Tibial nerve (tissue), 4 donors: ENCODE results near the gene ARID4B. TPM values are rescaled to one million over a fixed set of nuclear protein-coding genes. Genes with fewer than 3 reads are reported as not detected.
"Not testable (repeated sequence)": the region's sequence is repeated elsewhere in the genome, so short reads cannot be mapped to it uniquely, and the experiment has no call there.

Experiments used
- DNase-seq, 2 donors: peaks; one replicate each; pipeline ENCODE4 v3.0.0-alpha.2; 2019; ENCODE audit warnings: low spot score in 2 of 2
- H3K27ac ChIP-seq, 4 donors: fragments of 200-600 bp; sonication (generic) in 3 of 4; one replicate each; pipeline ENCODE4 v1.5.1; 2017 to 2019; ENCODE audit warnings: mild to moderate bottlenecking in 1 of 4
- H3K27me3 ChIP-seq, 2 donors: fragments of 200-600 bp; sonication (generic) in 1 of 2; one replicate each; pipeline versions ENCODE4 v1.5.1 to v1.6.0; 2017 to 2019
- H3K36me3 ChIP-seq, 3 donors: fragments of 200-600 bp; sonication (generic); one replicate each; pipeline ENCODE4 v1.5.1; 2018 to 2019
- H3K4me1 ChIP-seq, 4 donors: fragments of 200-600 bp; sonication (generic) in 3 of 4; one replicate each; pipeline ENCODE4 v1.5.1; 2017 to 2019
- H3K4me3 ChIP-seq, 4 donors: fragments of 200-600 bp; sonication (generic) in 3 of 4; one replicate each; pipeline ENCODE4 v1.5.1; 2017 to 2019; ENCODE audit warnings: mild to moderate bottlenecking in 1 of 4, moderate library complexity in 1 of 4
- H3K9me3 ChIP-seq, 4 donors: fragments of 200-600 bp; sonication (generic) in 3 of 4; one replicate each; pipeline ENCODE4 v1.5.1; 2017 to 2019
- CTCF ChIP-seq, 5 experiments: fragments of 200-600 bp in 3 of 5; fragments of 450-650 bp in 2 of 5; sonication (generic) in 3 of 5; IDR thresholded peaks; one replicate each; pipeline ENCODE4 v1.5.1; 2016 to 2019; ENCODE audit warnings: antibody characterized with exemption in 5 of 5, mild to moderate bottlenecking in 3 of 5, moderate library complexity in 2 of 5
- EP300 ChIP-seq, 2 donors: sonication (generic); formaldehyde crosslinking; IDR thresholded peaks; one replicate each; pipeline ENCODE4 v1.6.1; 2017; ENCODE audit warnings: antibody characterized with exemption in 2 of 2, mild to moderate bottlenecking in 1 of 2
- POLR2A ChIP-seq, 2 donors: fragments of 450-650 bp; IDR thresholded peaks; one replicate each; pipeline ENCODE4 v1.6.1; 2017; ENCODE audit warnings: antibody characterized with exemption in 2 of 2, mild to moderate bottlenecking in 2 of 2, moderate library complexity in 2 of 2
- WGBS, 2 donors: methylation state at CpG; one replicate each; pipeline ENCODE4 v1.1.5; 2018; 5-methylcytosine and 5-hydroxymethylcytosine counted together
- total RNA-seq, 4 donors: library from RNA; depleted of rRNA; stranded (reverse); fragments of >200 nt; gene quantifications; one replicate each; pipeline ENCODE4 v1.1.0, GENCODE V29; 2016

Gene ARID4B
- total RNA-seq, 4 donors from 2014 or later = 41.6 to 58.8 (median 46.8) TPM

GRCh38 chr1:235315735-235316134 is 12.2 kb downstream of the ARID4B start:
- Histone ChIP-seq H3K4me3 (no peak overlapping the region), H3K36me3 (peaks cover 0 to 13% (median 0%) of the 10 kb centered on the region in 3 donors), H3K27me3 (no peaks in the 10 kb centered on the region), H3K27ac (no peak overlapping the region), H3K9me3 (no peaks in the 10 kb centered on the region), H3K4me1 (peaks cover 0 to 55% (median 6%) of the 10 kb centered on the region in 4 donors)
- WGBS, 2 donors = 95 to 97% methylated on average over 4 of the region's 4 CpGs
- TF ChIP-seq CTCF (IDR thresholded peaks at IDR 0.05) = no peak
- TF ChIP-seq POLR2A (IDR thresholded peaks at IDR 0.05) = no peak
- no peak for TF ChIP-seq EP300 (IDR thresholded peaks at IDR 0.05)
- DNase-seq = no peak

- Histone ChIP-seq H3K4me1 (peaks cover 0 to 58% (median 6%) of the 10 kb centered on the region in 4 donors), H3K36me3 (peaks cover 0 to 13% (median 0%) of the 10 kb centered on the region in 3 donors), H3K4me3 (no peak overlapping the region), H3K27me3 (no peaks in the 10 kb centered on the region), H3K27ac (no peak overlapping the region), H3K9me3 (no peaks in the 10 kb centered on the region)
- WGBS, 2 donors = 96 to 100% methylated on average over 5 of the region's 5 CpGs
- TF ChIP-seq CTCF (IDR thresholded peaks at IDR 0.05) (no peak), POLR2A (IDR thresholded peaks at IDR 0.05) (no peak), EP300 (IDR thresholded peaks at IDR 0.05) (no peak)
- DNase-seq = no peak
Observed at GRCh38 chr1:235315173-235315572, 12.8 kb downstream of the ARID4B start.

GRCh38 chr1:235313931-235314678 is 13.9 kb downstream of the ARID4B start:
- DNase-seq = no peak
- Histone ChIP-seq H3K4me3 (no peak overlapping the region), H3K36me3 (peaks cover 0 to 8% (median 0%) of the 10 kb centered on the region in 3 donors), H3K9me3 (no peaks in the 10 kb centered on the region), H3K27ac (no peak overlapping the region), H3K4me1 (peaks cover 0 to 54% (median 6%) of the 10 kb centered on the region in 4 donors), H3K27me3 (no peaks in the 10 kb centered on the region)
- 28 to 37% methylated on average over 4 of the region's 4 CpGs for WGBS, 2 donors
- no peak for TF ChIP-seq POLR2A (IDR thresholded peaks at IDR 0.05)
- no peak for TF ChIP-seq EP300 (IDR thresholded peaks at IDR 0.05)
- TF ChIP-seq CTCF (IDR thresholded peaks at IDR 0.05) = no peak

DNA sequence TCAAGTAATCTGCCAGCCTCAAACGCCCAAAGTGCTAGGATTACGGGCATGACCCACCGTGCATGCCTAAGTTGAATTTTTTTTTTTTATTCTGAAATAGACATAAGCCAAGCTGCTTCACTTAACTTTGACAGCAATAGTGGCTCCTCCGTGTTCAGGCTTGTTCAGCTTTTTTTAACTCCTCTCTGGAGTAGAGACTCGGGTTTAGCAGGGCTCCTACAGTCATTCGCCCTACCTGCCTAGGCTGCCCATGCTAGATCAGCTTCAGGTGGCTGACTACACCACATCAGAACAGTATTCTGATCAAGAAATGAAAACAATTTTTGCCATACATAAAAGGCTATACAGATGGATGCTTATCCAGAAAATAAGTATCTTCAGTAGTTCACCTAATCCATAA is 14.7 kb downstream of the ARID4B start:
- H3K4me3 ChIP-seq = no peak overlapping the region
- no peak overlapping the region for H3K27ac ChIP-seq
- peaks cover 0 to 54% (median 6%) of the 10 kb centered on the region in 4 donors for H3K4me1 ChIP-seq
- peaks cover 0 to 4% (median 0%) of the 10 kb centered on the region in 3 donors for H3K36me3 ChIP-seq
- no peaks in the 10 kb centered on the region for H3K9me3 ChIP-seq
- no peak for DNase-seq
- WGBS, 2 donors = 64 to 65% methylated on average over 6 of the region's 6 CpGs
- no peaks in the 10 kb centered on the region for H3K27me3 ChIP-seq
- TF ChIP-seq POLR2A (IDR thresholded peaks at IDR 0.05) (no peak), EP300 (IDR thresholded peaks at IDR 0.05) (no peak), CTCF (IDR thresholded peaks at IDR 0.05) (no peak)

DNA sequence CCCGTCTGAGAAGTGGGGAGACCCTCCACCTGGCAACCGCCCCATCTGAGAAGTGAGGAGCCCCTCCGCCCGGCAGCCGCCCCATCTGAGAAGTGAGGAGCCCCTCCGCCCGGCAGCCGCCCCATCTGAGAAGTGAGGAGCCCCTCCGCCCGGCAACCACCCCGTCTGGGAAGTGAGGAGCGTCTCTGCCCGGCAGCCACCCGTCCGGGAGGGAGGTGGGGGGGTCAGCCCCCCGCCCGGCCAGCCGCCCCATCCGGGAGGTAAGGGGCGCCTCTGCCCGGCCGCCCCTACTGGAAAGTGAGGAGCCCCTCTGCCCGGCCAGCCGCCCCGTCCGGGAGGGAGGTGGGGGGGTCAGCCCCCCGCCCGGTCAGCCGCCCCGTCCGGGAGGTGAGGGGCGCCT is 18.8 kb downstream of the ARID4B start:
- H3K36me3 ChIP-seq, H3K27me3 ChIP-seq, H3K4me3 ChIP-seq, H3K9me3 ChIP-seq, H3K27ac ChIP-seq, DNase-seq: not testable (repeated sequence)
- WGBS, 2 donors = 92 to 100% methylated on average over 4 to 10 of the region's 32 CpGs
- H3K4me1 ChIP-seq = peaks cover 0 to 67% (median 8%) of the 10 kb centered on the region in 4 donors
